ENCODE measurements around the gene LONP2. TPM values are rescaled to one million over a fixed set of nuclear protein-coding genes. Genes with fewer than 3 reads are reported as not detected.

Gene LONP2
- total RNA-seq, 2 experiments from 2014 or later = 50.3 to 51.6 TPM

DNA sequence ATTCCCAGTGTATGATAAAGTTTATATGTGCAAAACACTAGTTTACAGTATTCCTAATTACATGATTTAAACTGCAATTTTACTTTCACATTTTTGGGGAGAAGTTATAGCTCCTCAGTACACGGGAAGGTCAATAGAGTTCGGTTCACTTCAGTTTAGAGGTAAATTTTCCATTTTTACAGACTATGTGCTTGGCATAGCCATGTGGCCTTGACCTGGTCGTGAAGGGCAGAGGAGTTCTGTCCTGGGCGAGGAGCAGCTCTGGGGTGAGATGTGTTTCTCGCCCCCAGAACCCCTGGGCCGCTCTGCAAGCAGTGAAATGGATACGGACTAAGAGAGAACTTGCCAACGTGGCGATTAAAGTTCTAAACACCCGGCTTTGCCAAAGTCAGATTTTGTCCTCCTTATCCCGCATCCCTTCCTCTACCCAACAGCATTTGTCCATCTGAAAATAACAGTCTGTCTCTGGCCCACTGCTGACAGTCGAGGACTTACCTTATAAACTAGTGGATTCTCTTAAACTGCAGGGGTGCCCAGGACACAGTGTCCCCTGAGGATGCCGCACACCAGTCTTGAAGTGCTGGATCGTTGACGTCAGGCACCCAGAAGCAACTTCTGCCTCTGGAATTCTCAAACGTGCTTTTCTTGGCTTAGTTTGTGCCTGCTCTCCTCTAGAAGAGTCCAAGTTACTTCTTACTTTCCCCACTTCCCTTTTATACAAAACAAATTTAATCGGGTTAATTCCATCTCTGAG is 142.6 kb downstream of the LONP2 start:
- intact Hi-C loops (cut with micrococcal nuclease) = no loop called here
- ChIA-PET POLR2A (interaction anchor here (1.0 to 1.4 kb wide), 2 partner anchors 38 to 226 kb away, joined by 3 to 4 read pairs; no protein-coding TSS in a partner anchor), CTCF (interaction anchor here (1.2 to 2.9 kb wide), 2 partner anchors 237 to 244 kb away, joined by 4 to 19 read pairs; no protein-coding TSS in a partner anchor)
- DNase-seq = no peak
- H3K27ac Mint-ChIP-seq = no peak overlapping the region
- H3K27me3 Mint-ChIP-seq = no peaks in the 10 kb centered on the region
- no peak for TF ChIP-seq CTCF (IDR thresholded peaks at IDR 0.05)
- peaks cover 11% of the 10 kb centered on the region for H3K4me1 Mint-ChIP-seq (ENCODE audit: low read depth)
- H3K9me3 Mint-ChIP-seq = no peaks in the 10 kb centered on the region
- peaks cover 4% of the 10 kb centered on the region for H3K36me3 Mint-ChIP-seq (ENCODE audit: low read depth)
- no peak for ATAC-seq
- H3K4me3 Mint-ChIP-seq = no peak overlapping the region

GRCh38 chr16:48392407-48392806 is 148.3 kb downstream of the LONP2 start:
- Mint-ChIP-seq H3K27me3 (no peaks in the 10 kb centered on the region), H3K4me3 (no peak overlapping the region), H3K9me3 (no peaks in the 10 kb centered on the region), H3K36me3 (ENCODE audit: low read depth) (no peaks in the 10 kb centered on the region), H3K4me1 (ENCODE audit: low read depth) (peaks cover 3% of the 10 kb centered on the region), H3K27ac (no peak overlapping the region)
- ATAC-seq = no peak
- DNase-seq = no peak
- intact Hi-C loops (cut with micrococcal nuclease) = no loop called here
- ChIA-PET CTCF (no interaction called here), POLR2A (no interaction called here)
- no peak for TF ChIP-seq CTCF (IDR thresholded peaks at IDR 0.05)

- POLR2A ChIA-PET = interaction anchor here (1.2 to 1.6 kb wide), 2 partner anchors 8 to 10 kb away, joined by 4 to 6 read pairs; no protein-coding TSS in a partner anchor
- no peak for TF ChIP-seq CTCF (IDR thresholded peaks at IDR 0.05)
- Mint-ChIP-seq H3K9me3 (no peaks in the 10 kb centered on the region), H3K27me3 (no peaks in the 10 kb centered on the region), H3K27ac (no peak overlapping the region), H3K4me3 (no peak overlapping the region), H3K4me1 (ENCODE audit: low read depth) (peaks cover 3% of the 10 kb centered on the region), H3K36me3 (ENCODE audit: low read depth) (no peaks in the 10 kb centered on the region)
- DNase-seq = peak; percentile 26
- ATAC-seq = peak; percentile 51
- intact Hi-C loops (cut with micrococcal nuclease) = no loop called here
- CTCF ChIA-PET = no interaction called here
Observed at GRCh38 chr16:48393485-48394354, 149.6 kb downstream of the LONP2 start.

DNA sequence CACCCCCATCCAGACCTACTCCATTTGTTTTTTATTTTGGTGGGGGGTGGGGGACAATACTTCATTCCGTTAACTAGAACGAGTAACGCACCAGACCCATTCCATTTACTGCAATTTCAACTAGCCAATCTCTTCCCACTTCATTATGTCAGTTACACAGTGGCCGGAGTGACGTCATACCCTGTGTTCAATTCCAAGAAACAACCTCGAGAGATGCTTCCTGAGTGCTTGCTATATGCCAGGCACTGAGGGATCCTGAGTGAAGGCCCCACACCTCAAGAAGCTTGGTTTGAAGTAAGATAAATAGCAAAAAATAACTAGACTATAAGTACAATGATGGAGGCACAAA is 150.2 kb downstream of the LONP2 start:
- intact Hi-C loops (cut with micrococcal nuclease) = no loop called here
- CTCF ChIA-PET = no interaction called here
- H3K27ac Mint-ChIP-seq = peak overlapping the region; percentile 40

More for the DNA sequence above, 150.2 kb downstream of the LONP2 start:
- ATAC-seq = no peak
- no peak for TF ChIP-seq CTCF (IDR thresholded peaks at IDR 0.05)
- Mint-ChIP-seq H3K4me1 (ENCODE audit: low read depth) (peaks cover 3% of the 10 kb centered on the region), H3K36me3 (ENCODE audit: low read depth) (no peaks in the 10 kb centered on the region), H3K27me3 (no peaks in the 10 kb centered on the region), H3K4me3 (no peak overlapping the region), H3K9me3 (no peaks in the 10 kb centered on the region)
- POLR2A ChIA-PET = interaction anchor here (1.2 to 1.6 kb wide), 2 partner anchors 9 to 10 kb away, joined by 4 to 6 read pairs; no protein-coding TSS in a partner anchor
- DNase-seq = no peak

All from activated CD8-positive, alpha-beta T cell treated with anti-CD3 and anti-CD28 coated beads for 36 hours (primary cell).